ENCODE measurements around the gene NBEA. TPM values are rescaled to one million over a fixed set of nuclear protein-coding genes. Genes with fewer than 3 reads are reported as not detected.

Gene NBEA, protein sequence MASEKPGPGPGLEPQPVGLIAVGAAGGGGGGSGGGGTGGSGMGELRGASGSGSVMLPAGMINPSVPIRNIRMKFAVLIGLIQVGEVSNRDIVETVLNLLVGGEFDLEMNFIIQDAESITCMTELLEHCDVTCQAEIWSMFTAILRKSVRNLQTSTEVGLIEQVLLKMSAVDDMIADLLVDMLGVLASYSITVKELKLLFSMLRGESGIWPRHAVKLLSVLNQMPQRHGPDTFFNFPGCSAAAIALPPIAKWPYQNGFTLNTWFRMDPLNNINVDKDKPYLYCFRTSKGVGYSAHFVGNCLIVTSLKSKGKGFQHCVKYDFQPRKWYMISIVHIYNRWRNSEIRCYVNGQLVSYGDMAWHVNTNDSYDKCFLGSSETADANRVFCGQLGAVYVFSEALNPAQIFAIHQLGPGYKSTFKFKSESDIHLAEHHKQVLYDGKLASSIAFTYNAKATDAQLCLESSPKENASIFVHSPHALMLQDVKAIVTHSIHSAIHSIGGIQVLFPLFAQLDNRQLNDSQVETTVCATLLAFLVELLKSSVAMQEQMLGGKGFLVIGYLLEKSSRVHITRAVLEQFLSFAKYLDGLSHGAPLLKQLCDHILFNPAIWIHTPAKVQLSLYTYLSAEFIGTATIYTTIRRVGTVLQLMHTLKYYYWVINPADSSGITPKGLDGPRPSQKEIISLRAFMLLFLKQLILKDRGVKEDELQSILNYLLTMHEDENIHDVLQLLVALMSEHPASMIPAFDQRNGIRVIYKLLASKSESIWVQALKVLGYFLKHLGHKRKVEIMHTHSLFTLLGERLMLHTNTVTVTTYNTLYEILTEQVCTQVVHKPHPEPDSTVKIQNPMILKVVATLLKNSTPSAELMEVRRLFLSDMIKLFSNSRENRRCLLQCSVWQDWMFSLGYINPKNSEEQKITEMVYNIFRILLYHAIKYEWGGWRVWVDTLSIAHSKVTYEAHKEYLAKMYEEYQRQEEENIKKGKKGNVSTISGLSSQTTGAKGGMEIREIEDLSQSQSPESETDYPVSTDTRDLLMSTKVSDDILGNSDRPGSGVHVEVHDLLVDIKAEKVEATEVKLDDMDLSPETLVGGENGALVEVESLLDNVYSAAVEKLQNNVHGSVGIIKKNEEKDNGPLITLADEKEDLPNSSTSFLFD (N-terminal part only)
- 5.7 and 7.3 TPM in 2 replicates for total RNA-seq

DNA sequence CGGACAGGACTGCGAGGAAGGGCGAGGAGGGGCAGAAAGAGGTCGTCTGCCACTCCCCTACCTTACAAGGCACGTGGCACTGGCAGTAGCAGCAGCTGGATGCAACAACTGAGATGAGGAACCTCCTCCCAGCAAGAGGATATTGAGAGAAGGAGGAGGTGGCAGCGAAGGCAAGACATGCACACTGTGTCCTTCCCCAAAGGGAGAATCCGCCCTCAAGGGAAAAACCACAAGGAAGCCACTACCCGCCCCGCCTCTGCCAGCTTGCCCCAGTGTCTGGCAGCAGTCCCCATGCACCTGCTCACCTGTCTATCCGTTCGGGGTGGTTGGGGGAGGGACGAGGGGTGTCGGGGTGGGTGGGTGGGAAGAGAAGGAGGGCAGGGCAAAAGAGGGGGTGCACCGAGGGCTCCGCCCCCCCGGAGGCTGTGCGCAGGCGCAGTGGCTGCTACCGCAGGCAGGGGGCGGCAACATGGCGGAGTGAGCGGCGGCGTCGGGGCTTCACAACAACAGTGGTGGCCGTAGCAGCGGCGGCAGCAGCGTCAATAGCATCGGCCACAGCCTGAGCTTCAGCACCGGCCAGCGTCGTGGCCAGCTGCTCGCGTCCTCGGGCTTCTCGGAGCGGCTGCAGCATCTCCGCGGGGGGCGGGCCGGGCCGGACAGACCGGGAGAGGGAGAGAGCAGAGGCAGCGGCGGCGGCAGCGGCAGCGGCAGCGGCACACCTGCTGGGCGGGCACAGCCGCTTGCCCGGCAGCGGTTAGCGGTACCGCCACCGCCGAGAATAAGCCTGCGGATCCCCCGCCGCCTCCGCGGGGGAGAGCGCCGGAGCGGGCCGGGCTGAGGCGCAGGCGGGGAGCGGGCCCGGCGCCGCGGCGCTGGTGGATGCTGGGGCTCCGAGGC lies at the start of gene NBEA:
Gene NBEA, plus strand, starts transcription at position 436 of the 897 bp plus-strand sequence. CDS start 551 bp downstream, outside the sequence.

GRCh38 chr13:35475960-35476943 lies 534.2 kb downstream of the NBEA start, which contains the start of gene MAB21L1:
Gene MAB21L1, minus strand, starts transcription at chr13:35476689. Its CDS starts 551 bp downstream, at chr13:35476138.

Small RNA genes within 50 kb of the gene (small RNA-seq; reads per million reads assigned to genes)
- gene RF00017: not detected

All from hair follicle dermal papilla cell (primary cell).